Fibroblast of mammary gland (primary cell): ENCODE results near the gene ABLIM1.

Experiments
- DNase-seq: peaks from one replicate; pipeline ENCODE4 v3.0.0-alpha.2; 2010; ENCODE audit warnings: low read depth
- H3K4me3 ChIP-seq: 2 replicates; pipeline ENCODE4 v1.5.1; 2011; ENCODE audit warnings: low read depth, mild to moderate bottlenecking, low read length, moderate library complexity; ENCODE audit not compliant: control insufficient read depth
- TF ChIP-seq, protein P1 (sequence below): conservative IDR thresholded peaks from 2 replicates; pipeline ENCODE4 v1.5.1; 2011; ENCODE audit warnings: low read depth, low read length, inconsistent platforms; ENCODE audit not compliant: control insufficient read depth, insufficient read depth

ABLIM1 gene

DNA sequence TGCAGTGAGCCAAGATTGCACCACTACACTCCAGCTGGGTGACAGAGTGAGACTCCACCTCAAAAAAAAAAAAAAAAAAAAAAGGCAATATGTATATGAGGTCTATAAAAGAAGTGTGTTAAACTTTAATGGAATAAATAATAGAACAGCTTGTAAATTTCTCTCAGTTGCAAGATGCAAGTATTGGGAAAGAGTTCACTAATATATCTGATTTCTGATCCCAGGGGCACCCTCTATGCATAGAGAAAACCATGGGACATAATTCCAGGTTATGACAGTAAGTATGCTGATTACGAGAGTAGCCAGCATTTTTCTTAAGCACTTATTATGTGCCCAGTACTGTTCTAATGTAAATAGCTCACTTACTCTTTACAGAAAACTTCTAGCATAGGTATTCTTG, 187.7 kb downstream of the ABLIM1 start:
- DNase-seq: no peak
- H3K4me3 ChIP-seq: no peak overlapping the region
- TF ChIP-seq, protein P1, sequence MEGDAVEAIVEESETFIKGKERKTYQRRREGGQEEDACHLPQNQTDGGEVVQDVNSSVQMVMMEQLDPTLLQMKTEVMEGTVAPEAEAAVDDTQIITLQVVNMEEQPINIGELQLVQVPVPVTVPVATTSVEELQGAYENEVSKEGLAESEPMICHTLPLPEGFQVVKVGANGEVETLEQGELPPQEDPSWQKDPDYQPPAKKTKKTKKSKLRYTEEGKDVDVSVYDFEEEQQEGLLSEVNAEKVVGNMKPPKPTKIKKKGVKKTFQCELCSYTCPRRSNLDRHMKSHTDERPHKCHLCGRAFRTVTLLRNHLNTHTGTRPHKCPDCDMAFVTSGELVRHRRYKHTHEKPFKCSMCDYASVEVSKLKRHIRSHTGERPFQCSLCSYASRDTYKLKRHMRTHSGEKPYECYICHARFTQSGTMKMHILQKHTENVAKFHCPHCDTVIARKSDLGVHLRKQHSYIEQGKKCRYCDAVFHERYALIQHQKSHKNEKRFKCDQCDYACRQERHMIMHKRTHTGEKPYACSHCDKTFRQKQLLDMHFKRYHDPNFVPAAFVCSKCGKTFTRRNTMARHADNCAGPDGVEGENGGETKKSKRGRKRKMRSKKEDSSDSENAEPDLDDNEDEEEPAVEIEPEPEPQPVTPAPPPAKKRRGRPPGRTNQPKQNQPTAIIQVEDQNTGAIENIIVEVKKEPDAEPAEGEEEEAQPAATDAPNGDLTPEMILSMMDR: no peak

- TF ChIP-seq, protein P1: peak; percentile 48
- no peak overlapping the region for H3K4me3 ChIP-seq
- DNase-seq: peak; percentile 47
Measured at GRCh38 chr10:114458955-114459354, 199.1 kb downstream of the ABLIM1 start.

- TF ChIP-seq, protein P1: no peak
- DNase-seq: no peak
- H3K4me3 ChIP-seq: no peak overlapping the region
Measured at GRCh38 chr10:114458216-114458920, 199.7 kb downstream of the ABLIM1 start.

GRCh38 chr10:114453576-114453975, 204.5 kb downstream of the ABLIM1 start:
- H3K4me3 ChIP-seq: no peak overlapping the region
- DNase-seq: no peak
- TF ChIP-seq, protein P1: no peak

DNA sequence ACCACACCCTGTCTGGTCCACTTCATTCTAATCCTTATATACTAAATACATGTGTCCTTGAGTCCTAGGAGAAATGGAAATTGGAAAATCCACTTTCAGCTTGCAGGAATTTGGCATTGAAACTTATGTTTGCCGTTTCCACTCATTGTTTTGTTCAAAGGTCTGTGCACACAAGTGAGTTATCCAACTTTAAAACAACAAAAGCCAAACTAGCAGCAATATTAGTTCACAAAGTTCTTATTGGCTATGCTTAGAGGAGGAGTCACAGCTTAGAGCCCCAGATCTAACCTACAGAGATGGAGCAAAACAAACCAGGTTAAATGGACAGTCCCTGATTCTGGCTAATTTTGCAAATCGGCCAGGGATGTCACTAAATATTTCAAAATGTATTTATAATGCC, 209.2 kb downstream of the ABLIM1 start:
- DNase-seq: no peak

GRCh38 chr10:114445332-114445731, 212.7 kb downstream of the ABLIM1 start:
- no peak for DNase-seq
- TF ChIP-seq, protein P1: no peak
- H3K4me3 ChIP-seq: no peak overlapping the region

More for the DNA sequence above, 209.2 kb downstream of the ABLIM1 start:
- TF ChIP-seq, protein P1: no peak
- no peak overlapping the region for H3K4me3 ChIP-seq

- no peak overlapping the region for H3K4me3 ChIP-seq
- TF ChIP-seq, protein P1: no peak
- no peak for DNase-seq
Measured at GRCh38 chr10:114444819-114445218, 213.3 kb downstream of the ABLIM1 start.
